Measurements from ENCODE around the gene CRY2.

GRCh38 chr11:45932217-45932616 is 84.9 kb downstream of the CRY2 start:
- TF ChIP-seq POLR2A (IDR thresholded peaks at IDR 0.05) = no peak
- TF ChIP-seq, protein P1, sequence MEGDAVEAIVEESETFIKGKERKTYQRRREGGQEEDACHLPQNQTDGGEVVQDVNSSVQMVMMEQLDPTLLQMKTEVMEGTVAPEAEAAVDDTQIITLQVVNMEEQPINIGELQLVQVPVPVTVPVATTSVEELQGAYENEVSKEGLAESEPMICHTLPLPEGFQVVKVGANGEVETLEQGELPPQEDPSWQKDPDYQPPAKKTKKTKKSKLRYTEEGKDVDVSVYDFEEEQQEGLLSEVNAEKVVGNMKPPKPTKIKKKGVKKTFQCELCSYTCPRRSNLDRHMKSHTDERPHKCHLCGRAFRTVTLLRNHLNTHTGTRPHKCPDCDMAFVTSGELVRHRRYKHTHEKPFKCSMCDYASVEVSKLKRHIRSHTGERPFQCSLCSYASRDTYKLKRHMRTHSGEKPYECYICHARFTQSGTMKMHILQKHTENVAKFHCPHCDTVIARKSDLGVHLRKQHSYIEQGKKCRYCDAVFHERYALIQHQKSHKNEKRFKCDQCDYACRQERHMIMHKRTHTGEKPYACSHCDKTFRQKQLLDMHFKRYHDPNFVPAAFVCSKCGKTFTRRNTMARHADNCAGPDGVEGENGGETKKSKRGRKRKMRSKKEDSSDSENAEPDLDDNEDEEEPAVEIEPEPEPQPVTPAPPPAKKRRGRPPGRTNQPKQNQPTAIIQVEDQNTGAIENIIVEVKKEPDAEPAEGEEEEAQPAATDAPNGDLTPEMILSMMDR (IDR thresholded peaks at IDR 0.05) = no peak
